Muscle layer of duodenum (tissue), 2 donors: ENCODE measurements around the gene FGGY.
"Not testable (repeated sequence)": the region's sequence is repeated elsewhere in the genome, so short reads cannot be mapped to it uniquely, and the experiment has no call there.

Experiments
- H3K27ac ChIP-seq: one replicate; pipeline ENCODE4 v1.7.0; 2013; ENCODE audit warnings: mild to moderate bottlenecking, low read length
- H3K27me3 ChIP-seq: one replicate; pipeline ENCODE4 v1.7.0; 2013; ENCODE audit warnings: low read depth, mild to moderate bottlenecking, control low read depth, low read length
- H3K36me3 ChIP-seq, 2 donors: one replicate each; pipeline ENCODE4 v1.7.0; 2013; ENCODE audit warnings: low read length in 2 of 2, control low read depth in 1 of 2, mild to moderate bottlenecking in 1 of 2; ENCODE audit not compliant: insufficient read depth in 2 of 2, control insufficient read depth in 1 of 2
- H3K4me1 ChIP-seq, 2 donors: one replicate each; pipeline ENCODE4 v1.7.0; 2013; ENCODE audit warnings: low read length in 2 of 2, mild to moderate bottlenecking in 2 of 2, control low read depth in 1 of 2, moderate library complexity in 1 of 2; ENCODE audit not compliant: insufficient read depth in 2 of 2, control insufficient read depth in 1 of 2
- H3K4me3 ChIP-seq, 2 donors: one replicate each; pipeline ENCODE4 v1.7.0; 2013; ENCODE audit warnings: low read length in 2 of 2, low read depth in 1 of 2, mild to moderate bottlenecking in 1 of 2
- H3K9me3 ChIP-seq, 2 donors: one replicate each; pipeline ENCODE4 v1.7.0; 2013; ENCODE audit warnings: low read length in 2 of 2, control low read depth in 1 of 2, mild to moderate bottlenecking in 1 of 2; ENCODE audit not compliant: control insufficient read depth in 1 of 2
- donor health status: healthy.

Gene FGGY

GRCh38 chr1:59296358-59297256 is at the start of gene FGGY:
Gene FGGY, plus strand, starts transcription at chr1:59297094. Its CDS starts 24,456 bp downstream, at chr1:59321550.
- Histone ChIP-seq H3K4me3 (peak within 1 kb of the TSS; percentile 66 to 86), H3K9me3 (no peaks in the 10 kb centered on the region), H3K36me3 (no peaks in the 10 kb centered on the region), H3K27me3 (no peaks in the 10 kb centered on the region), H3K4me1 (peaks cover 8 to 15% of the 10 kb centered on the region in 2 donors), H3K27ac (peak within 1 kb of the TSS; percentile 100)

- H3K9me3 ChIP-seq, result no peaks in the 10 kb centered on the region
- no peak overlapping the region for H3K27ac ChIP-seq
- no peaks in the 10 kb centered on the region for H3K4me1 ChIP-seq
- no peaks in the 10 kb centered on the region for H3K36me3 ChIP-seq
- no peak overlapping the region for H3K4me3 ChIP-seq
- H3K27me3 ChIP-seq, result no peaks in the 10 kb centered on the region
Measured at GRCh38 chr1:59248758-59249157, 48.1 kb upstream of the FGGY start.

- H3K27ac ChIP-seq, result no peak overlapping the region
- no peaks in the 10 kb centered on the region for H3K4me1 ChIP-seq
- no peak overlapping the region for H3K4me3 ChIP-seq
Measured at GRCh38 chr1:59249396-59250137, 47.3 kb upstream of the FGGY start.

GRCh38 chr1:59251061-59251460 is 45.8 kb upstream of the FGGY start:
- not testable (repeated sequence) for H3K27me3 ChIP-seq, H3K9me3 ChIP-seq, H3K27ac ChIP-seq, H3K4me1 ChIP-seq, H3K4me3 ChIP-seq, H3K36me3 ChIP-seq

More at GRCh38 chr1:59249396-59250137, 47.3 kb upstream of the FGGY start:
- Histone ChIP-seq H3K27me3 (no peaks in the 10 kb centered on the region), H3K9me3 (no peaks in the 10 kb centered on the region), H3K36me3 (no peaks in the 10 kb centered on the region)

GRCh38 chr1:59256429-59256828 is 40.5 kb upstream of the FGGY start:
- not testable (repeated sequence) for H3K4me1 ChIP-seq, H3K9me3 ChIP-seq, H3K27ac ChIP-seq, H3K36me3 ChIP-seq, H3K4me3 ChIP-seq, H3K27me3 ChIP-seq

- Histone ChIP-seq H3K27ac (no peak overlapping the region), H3K4me1 (no peaks in the 10 kb centered on the region), H3K4me3 (no peak overlapping the region), H3K36me3 (no peaks in the 10 kb centered on the region), H3K9me3 (no peaks in the 10 kb centered on the region), H3K27me3 (no peaks in the 10 kb centered on the region)
Measured at GRCh38 chr1:59258412-59259032, 38.4 kb upstream of the FGGY start.

GRCh38 chr1:59261537-59261936 is 35.4 kb upstream of the FGGY start:
- H3K9me3 ChIP-seq, result no peaks in the 10 kb centered on the region
- H3K4me1 ChIP-seq, result no peaks in the 10 kb centered on the region
- H3K27me3 ChIP-seq, result no peaks in the 10 kb centered on the region
- no peaks in the 10 kb centered on the region for H3K36me3 ChIP-seq
- H3K4me3 ChIP-seq, result no peak overlapping the region
- H3K27ac ChIP-seq, result no peak overlapping the region

- no peaks in the 10 kb centered on the region for H3K4me1 ChIP-seq
- no peak overlapping the region for H3K4me3 ChIP-seq
- no peaks in the 10 kb centered on the region for H3K36me3 ChIP-seq
Measured at GRCh38 chr1:59262631-59263030, 34.3 kb upstream of the FGGY start.

GRCh38 chr1:59263111-59263510 is 33.8 kb upstream of the FGGY start:
- no peaks in the 10 kb centered on the region for H3K36me3 ChIP-seq
- H3K9me3 ChIP-seq, result no peaks in the 10 kb centered on the region
- no peaks in the 10 kb centered on the region for H3K4me1 ChIP-seq
- no peaks in the 10 kb centered on the region for H3K27me3 ChIP-seq
- H3K4me3 ChIP-seq, result no peak overlapping the region
- no peak overlapping the region for H3K27ac ChIP-seq

More at GRCh38 chr1:59262631-59263030, 34.3 kb upstream of the FGGY start:
- H3K27ac ChIP-seq, result no peak overlapping the region
- no peaks in the 10 kb centered on the region for H3K27me3 ChIP-seq
- no peaks in the 10 kb centered on the region for H3K9me3 ChIP-seq

- Histone ChIP-seq H3K27me3 (no peaks in the 10 kb centered on the region), H3K36me3 (no peaks in the 10 kb centered on the region), H3K9me3 (no peaks in the 10 kb centered on the region), H3K4me1 (no peaks in the 10 kb centered on the region), H3K27ac (no peak overlapping the region), H3K4me3 (no peak overlapping the region)
Measured at GRCh38 chr1:59265622-59266021, 31.3 kb upstream of the FGGY start.

GRCh38 chr1:59266180-59266926 is 30.5 kb upstream of the FGGY start:
- H3K27me3 ChIP-seq, result no peaks in the 10 kb centered on the region
- no peak overlapping the region for H3K27ac ChIP-seq
- no peaks in the 10 kb centered on the region for H3K9me3 ChIP-seq
- no peaks in the 10 kb centered on the region for H3K36me3 ChIP-seq
- H3K4me3 ChIP-seq, result no peak overlapping the region
- no peaks in the 10 kb centered on the region for H3K4me1 ChIP-seq
